CD4-positive, alpha-beta T cell treated with Interleukin-12 subunit alpha and Interleukin-12 subunit beta, for 1 hour (primary cell): ENCODE data around the gene MLEC.
"Not testable (repeated sequence)": the region's sequence is repeated elsewhere in the genome, so short reads cannot be mapped to it uniquely, and the experiment has no call there.

Experiments
- DNase-seq: peaks from one replicate; pipeline ENCODE4 v3.0.0-alpha.2; 2020

MLEC gene

GRCh38 chr12:120724720-120725119 is 37.8 kb downstream of the MLEC start:
- DNase-seq, result no peak

- DNase-seq, result no peak
Observed at GRCh38 chr12:120725151-120725658, 38.3 kb downstream of the MLEC start.

- DNase-seq, result peak; percentile 91
Observed at GRCh38 chr12:120725659-120726509, 38.9 kb downstream of the MLEC start, which contains the start of gene ACADS. Gene ACADS, plus strand, starts transcription at chr12:120725826. Its CDS starts 60 bp downstream, at chr12:120725886.

- DNase-seq, result no peak
Observed at GRCh38 chr12:120726510-120726793, 39.5 kb downstream of the MLEC start.

GRCh38 chr12:120726961-120727360 is 40.0 kb downstream of the MLEC start:
- DNase-seq, result no peak

- not testable (repeated sequence) for DNase-seq
Observed at GRCh38 chr12:120732198-120732597, 45.2 kb downstream of the MLEC start.

GRCh38 chr12:120733574-120733973 is 46.6 kb downstream of the MLEC start:
- no peak for DNase-seq

- no peak for DNase-seq
Observed at GRCh38 chr12:120734210-120734609, 47.3 kb downstream of the MLEC start.

GRCh38 chr12:120735181-120735580 is 48.2 kb downstream of the MLEC start:
- DNase-seq, result no peak

GRCh38 chr12:120736404-120737331 is 49.7 kb downstream of the MLEC start:
- DNase-seq, result no peak

- no peak for DNase-seq
Observed at GRCh38 chr12:120737557-120738251, 50.8 kb downstream of the MLEC start.

GRCh38 chr12:120738252-120739030 is 51.5 kb downstream of the MLEC start:
- no peak for DNase-seq

GRCh38 chr12:120739031-120739762 is 52.2 kb downstream of the MLEC start:
- no peak for DNase-seq

- no peak for DNase-seq
Observed at GRCh38 chr12:120739821-120740613, 53.1 kb downstream of the MLEC start.

GRCh38 chr12:120740871-120741270 is 53.9 kb downstream of the MLEC start:
- DNase-seq, result no peak

GRCh38 chr12:120741476-120742421 is 54.8 kb downstream of the MLEC start:
- no peak for DNase-seq

GRCh38 chr12:120744922-120745493 is 58.1 kb downstream of the MLEC start:
- no peak for DNase-seq

- DNase-seq, result no peak
Observed at GRCh38 chr12:120748242-120748641, 61.3 kb downstream of the MLEC start.

GRCh38 chr12:120749256-120749655 is 62.3 kb downstream of the MLEC start:
- DNase-seq, result no peak
